Adrenal gland (tissue), 12 donors: ENCODE results near the gene SCO2. TPM values are rescaled to one million over a fixed set of nuclear protein-coding genes. Genes with fewer than 3 reads are reported as not detected.

ENCODE experiments used
- DNase-seq, 7 donors: peaks; one replicate each; pipeline ENCODE4 v3.0.0-alpha.2; 2019 to 2020
- H3K27ac ChIP-seq, 5 donors: fragments of 200-600 bp; sonication (generic) in 4 of 5; 1 replicate in 3 of 5; 2 replicates in 2 of 5; pipeline versions ENCODE4 v1.5.1 to v1.8.0; 2016 to 2020; ENCODE audit warnings: mild to moderate bottlenecking in 1 of 5
- H3K27me3 ChIP-seq: fragments of 200-600 bp; 2 replicates; pipeline ENCODE4 v1.8.0; 2021
- H3K36me3 ChIP-seq, 2 donors: fragments of 200-600 bp; replicated peaks in 1 of 2; 1 replicate in 1 of 2; 2 replicates in 1 of 2; pipeline versions ENCODE4 v1.5.1 to v1.8.0; 2018 to 2022
- H3K4me1 ChIP-seq, 2 donors: fragments of 200-600 bp; replicated peaks in 1 of 2; 1 replicate in 1 of 2; 2 replicates in 1 of 2; pipeline versions ENCODE4 v1.5.1 to v1.8.0; 2018 to 2021
- H3K4me3 ChIP-seq, 4 donors: fragments of 200-600 bp; sonication (generic) in 3 of 4; one replicate each; pipeline ENCODE4 v1.5.1; 2016 to 2018
- H3K9me3 ChIP-seq, 3 donors: fragments of 200-600 bp; sonication (generic) in 1 of 3; replicated peaks in 1 of 3; 1 replicate in 2 of 3; 2 replicates in 1 of 3; pipeline versions ENCODE4 v1.5.1 to v1.8.0; 2016 to 2021
- POLR2A ChIP-seq, 2 donors: fragments of 450-650 bp; IDR thresholded peaks; one replicate each; pipeline ENCODE4 v1.6.1; 2017; ENCODE audit warnings: antibody characterized with exemption in 2 of 2, mild to moderate bottlenecking in 2 of 2, moderate library complexity in 1 of 2
- WGBS, 4 donors: extraction: QIAGEN DNeasy Blood & Tissue Kit in 2 of 4; methylation state at CpG; one replicate each; pipeline versions ENCODE4 v1.1.5 to v1.1.7; 2013 to 2017; 5-methylcytosine and 5-hydroxymethylcytosine counted together
- intact Hi-C, 2 donors: fragments of 100-400 bp; cut with DNase I; formaldehyde crosslinking; loops; one replicate each; pipeline versions ENCODE4 v1.14.1 to v1.15.0; 2022 to 2023
- polyA plus RNA-seq, 3 donors: library from polyadenylated mRNA; stranded (reverse); fragments of 200-250 nt in 2 of 3; fragments of 350-450 nt in 1 of 3; fragmentation: Illumina TruSeq in 1 of 3; extraction: RNeasy Lipid Tissue Mini Kit (QIAGEN cat#74804) in 1 of 3; gene quantifications; one replicate each; pipeline ENCODE4 v1.2.3, GENCODE V29; 2013 to 2014
- total RNA-seq, 9 donors: library from RNA; depleted of rRNA in 4 of 9; stranded (reverse); fragments of >200 nt in 4 of 9; fragments of 120-200 nt in 1 of 9; fragmentation: NEBNext Ultra II Directional in 1 of 9; extraction: Animal tissue kit (Norgen Biotek cat#: 25700) in 1 of 9; gene quantifications; one replicate each; pipeline versions ENCODE4 v1.1.0 to v1.2.4, GENCODE V29; 2013 to 2023
- TF ChIP-seq, protein P1 (sequence below), 6 experiments: fragments of 450-650 bp in 4 of 6; fragments of 200-600 bp in 2 of 6; sonication (generic) in 1 of 6; IDR thresholded peaks; 1 replicate in 5 of 6; 2 replicates in 1 of 6; pipeline versions ENCODE4 v1.5.1 to v1.8.0; 2016 to 2021; ENCODE audit warnings: antibody characterized with exemption in 6 of 6, mild to moderate bottlenecking in 2 of 6, moderate library complexity in 1 of 6
- donor health status: healthy with polysubstance abuse.
- donor health status: Bipolar disorder and iron deficiency.
- donor health status: DM: yes; HTN: yes; CAD: no.
- donor health status: DM: no; HTN: no; CAD: no.
- donor health status: DM: no; HTN: no; CAD: no.
- donor health status: DM: yes; HTN: yes; CAD: no.

SCO2 gene
- total and polyA plus RNA-seq, 12 donors = 0.78 to 7.8 (median 1.7) TPM; not detected in 3

DNA sequence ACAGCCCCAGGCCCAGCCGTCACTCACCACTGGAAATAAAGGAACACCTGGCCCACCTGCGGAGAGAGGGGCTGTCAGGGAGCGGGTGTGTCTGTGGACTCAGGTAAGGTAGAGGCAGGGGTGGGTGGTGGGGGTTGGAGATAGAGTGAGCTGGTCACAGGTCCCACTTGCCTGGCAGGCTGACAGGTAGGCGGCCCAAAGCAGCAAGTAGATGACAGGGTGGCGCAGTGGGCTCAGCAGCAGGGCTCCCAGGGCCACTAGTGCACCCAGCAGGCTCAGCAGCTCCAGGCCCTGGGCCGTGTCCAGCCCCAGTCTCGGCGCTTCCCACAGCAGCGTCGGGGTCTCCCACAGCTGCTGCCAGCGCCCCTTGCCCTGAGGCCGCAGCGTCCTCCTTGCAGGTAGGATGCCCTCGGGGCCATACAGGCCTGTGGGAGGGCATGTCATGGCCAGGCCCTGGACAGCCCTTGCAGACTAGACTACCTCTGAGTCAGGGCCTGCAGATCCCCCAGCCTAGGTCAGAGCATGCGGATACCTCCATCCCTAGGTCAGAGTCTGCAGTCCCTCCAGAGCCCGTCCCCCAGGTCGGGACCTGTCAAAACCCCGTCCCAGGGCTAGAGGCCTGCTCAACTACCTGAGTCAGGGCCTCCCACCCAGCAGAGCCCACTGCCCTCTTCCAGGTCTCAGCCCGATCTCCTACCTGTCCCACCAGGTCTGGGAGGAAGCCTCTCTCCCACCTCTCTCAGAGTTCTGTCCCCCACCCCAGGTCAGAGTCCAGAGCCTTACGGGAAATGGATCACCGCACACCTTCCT is 18.6 kb downstream of the SCO2 start:
- peak overlapping the region in 4 of 5 donors; percentile 60 to 97 (median 74) for H3K27ac ChIP-seq
- H3K36me3 ChIP-seq = peaks cover 0 to 32% of the 10 kb centered on the region in 2 donors

DNA sequence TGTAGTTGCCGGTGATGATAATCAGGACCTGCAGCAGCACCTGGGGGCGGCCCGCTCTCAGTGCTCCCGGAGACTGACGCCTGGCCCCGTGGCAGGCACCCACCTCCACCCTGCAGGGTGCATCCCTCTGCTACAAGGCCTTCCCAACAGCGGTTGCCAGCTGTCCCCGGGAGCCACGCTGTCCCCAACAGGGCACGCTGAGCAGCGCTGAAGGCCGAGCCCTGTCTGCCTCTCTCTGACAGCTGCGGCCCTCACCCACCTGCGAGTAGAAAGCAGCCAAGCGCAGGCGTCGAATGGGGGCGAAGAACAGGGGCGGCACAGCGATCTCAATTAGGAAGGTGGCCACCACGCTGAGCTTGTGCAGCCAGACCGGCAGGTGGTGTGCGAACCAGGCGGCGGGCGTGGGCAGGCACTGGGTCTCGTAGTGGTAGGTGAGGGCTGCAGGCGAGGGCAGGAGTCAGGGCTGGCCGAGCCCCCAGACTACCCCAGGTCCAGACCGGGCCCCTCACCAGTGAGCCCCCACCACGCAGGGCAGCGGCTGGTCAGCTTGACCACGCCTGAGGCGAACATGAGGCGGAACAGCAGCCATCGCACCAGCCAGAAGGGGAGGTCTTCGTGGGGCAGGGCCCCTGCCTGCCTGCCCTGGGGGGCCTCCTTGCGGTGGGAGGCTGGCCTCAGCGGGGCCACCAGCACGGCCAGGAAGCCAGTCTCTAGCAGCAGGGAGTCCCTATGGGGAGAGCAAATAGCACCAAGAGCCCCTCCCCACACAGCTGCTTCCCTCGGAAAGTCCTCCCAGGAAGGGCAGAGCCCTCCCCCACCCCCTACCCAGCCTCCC is 19.4 kb downstream of the SCO2 start:
- H3K9me3 ChIP-seq = no peaks in the 10 kb centered on the region
- peak overlapping the region in 2 of 4 donors; percentile 77 to 88 for H3K4me3 ChIP-seq
- 90 to 94% (median 92%) methylated on average over 15 to 41 of the region's 41 CpGs for WGBS, 4 donors
- intact Hi-C loops = no loop called here
- H3K4me1 ChIP-seq = peaks cover 8 to 25% of the 10 kb centered on the region in 2 donors
- no peak overlapping the region for H3K27ac ChIP-seq
- H3K27me3 ChIP-seq = no peaks in the 10 kb centered on the region
- TF ChIP-seq, protein P1, sequence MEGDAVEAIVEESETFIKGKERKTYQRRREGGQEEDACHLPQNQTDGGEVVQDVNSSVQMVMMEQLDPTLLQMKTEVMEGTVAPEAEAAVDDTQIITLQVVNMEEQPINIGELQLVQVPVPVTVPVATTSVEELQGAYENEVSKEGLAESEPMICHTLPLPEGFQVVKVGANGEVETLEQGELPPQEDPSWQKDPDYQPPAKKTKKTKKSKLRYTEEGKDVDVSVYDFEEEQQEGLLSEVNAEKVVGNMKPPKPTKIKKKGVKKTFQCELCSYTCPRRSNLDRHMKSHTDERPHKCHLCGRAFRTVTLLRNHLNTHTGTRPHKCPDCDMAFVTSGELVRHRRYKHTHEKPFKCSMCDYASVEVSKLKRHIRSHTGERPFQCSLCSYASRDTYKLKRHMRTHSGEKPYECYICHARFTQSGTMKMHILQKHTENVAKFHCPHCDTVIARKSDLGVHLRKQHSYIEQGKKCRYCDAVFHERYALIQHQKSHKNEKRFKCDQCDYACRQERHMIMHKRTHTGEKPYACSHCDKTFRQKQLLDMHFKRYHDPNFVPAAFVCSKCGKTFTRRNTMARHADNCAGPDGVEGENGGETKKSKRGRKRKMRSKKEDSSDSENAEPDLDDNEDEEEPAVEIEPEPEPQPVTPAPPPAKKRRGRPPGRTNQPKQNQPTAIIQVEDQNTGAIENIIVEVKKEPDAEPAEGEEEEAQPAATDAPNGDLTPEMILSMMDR (IDR thresholded peaks at IDR 0.05) = no peak
- no peak for TF ChIP-seq POLR2A (IDR thresholded peaks at IDR 0.05)
- peak in 4 of 7 donors; percentile 26 to 58 (median 47) for DNase-seq
- peaks cover 0 to 32% of the 10 kb centered on the region in 2 donors for H3K36me3 ChIP-seq

More for the DNA sequence above, 18.6 kb downstream of the SCO2 start:
- TF ChIP-seq, protein P1 (IDR thresholded peaks at IDR 0.05) = no peak
- TF ChIP-seq POLR2A (IDR thresholded peaks at IDR 0.05) = no peak
- intact Hi-C loops = no loop called here
- peak in 4 of 7 donors; percentile 54 to 71 (median 60) for DNase-seq
- WGBS, 4 donors = 22 to 52% (median 29%) methylated on average over 7 to 21 of the region's 21 CpGs
- no peaks in the 10 kb centered on the region for H3K9me3 ChIP-seq
- H3K4me3 ChIP-seq = peak overlapping the region; percentile 71 to 88 (median 82)
- no peaks in the 10 kb centered on the region for H3K27me3 ChIP-seq
- peaks cover 8 to 25% of the 10 kb centered on the region in 2 donors for H3K4me1 ChIP-seq

DNA sequence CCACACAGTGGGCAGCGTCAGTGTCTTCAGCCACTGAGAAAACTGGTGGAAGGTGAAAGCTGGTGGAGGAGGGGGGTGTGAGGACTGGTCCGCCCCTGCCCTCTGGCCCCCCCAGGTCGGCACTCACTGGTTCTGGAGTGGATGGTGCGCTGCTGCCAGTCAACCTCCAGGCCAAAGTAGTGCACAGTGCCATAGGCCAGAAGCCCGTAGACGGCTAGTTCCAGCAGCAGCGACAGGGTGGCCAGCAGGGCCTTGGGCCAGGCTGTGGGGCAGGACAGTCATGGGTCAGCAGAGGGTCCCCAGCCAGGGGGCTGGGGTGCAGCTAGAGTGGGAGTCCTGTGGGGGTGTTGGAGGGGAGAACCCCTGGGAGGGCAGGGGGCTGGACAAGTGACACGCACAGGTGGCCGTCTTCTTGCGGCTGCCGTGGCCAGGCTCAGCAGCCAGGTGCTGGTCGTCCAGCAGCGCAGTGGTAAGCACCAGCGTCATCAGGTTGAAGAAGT is 20.1 kb downstream of the SCO2 start:
- Histone ChIP-seq H3K4me1 (peaks cover 8 to 25% of the 10 kb centered on the region in 2 donors), H3K4me3 (no peak overlapping the region), H3K9me3 (no peaks in the 10 kb centered on the region), H3K27me3 (no peaks in the 10 kb centered on the region), H3K36me3 (peaks cover 0 to 32% of the 10 kb centered on the region in 2 donors), H3K27ac (no peak overlapping the region)
- WGBS, 4 donors = 83 to 93% (median 89%) methylated on average over 6 to 14 of the region's 14 CpGs; no CpG with 5 or more reads in 1 of the 4 donors
- no peak for TF ChIP-seq POLR2A (IDR thresholded peaks at IDR 0.05)
- TF ChIP-seq, protein P1 (IDR thresholded peaks at IDR 0.05) = no peak
- DNase-seq = peak in 2 of 7 donors; percentile 17 to 38
- intact Hi-C loops = no loop called here
